GM12872 (cell line): ENCODE measurements around the gene RPRD2.

Experiments
- CTCF ChIP-seq: IDR thresholded peaks from 3 replicates; pipeline ENCODE4 v1.5.1; 2011; ENCODE audit warnings: low read depth, mild to moderate bottlenecking, low read length, moderate library complexity; ENCODE audit not compliant: insufficient read depth

Gene RPRD2

DNA sequence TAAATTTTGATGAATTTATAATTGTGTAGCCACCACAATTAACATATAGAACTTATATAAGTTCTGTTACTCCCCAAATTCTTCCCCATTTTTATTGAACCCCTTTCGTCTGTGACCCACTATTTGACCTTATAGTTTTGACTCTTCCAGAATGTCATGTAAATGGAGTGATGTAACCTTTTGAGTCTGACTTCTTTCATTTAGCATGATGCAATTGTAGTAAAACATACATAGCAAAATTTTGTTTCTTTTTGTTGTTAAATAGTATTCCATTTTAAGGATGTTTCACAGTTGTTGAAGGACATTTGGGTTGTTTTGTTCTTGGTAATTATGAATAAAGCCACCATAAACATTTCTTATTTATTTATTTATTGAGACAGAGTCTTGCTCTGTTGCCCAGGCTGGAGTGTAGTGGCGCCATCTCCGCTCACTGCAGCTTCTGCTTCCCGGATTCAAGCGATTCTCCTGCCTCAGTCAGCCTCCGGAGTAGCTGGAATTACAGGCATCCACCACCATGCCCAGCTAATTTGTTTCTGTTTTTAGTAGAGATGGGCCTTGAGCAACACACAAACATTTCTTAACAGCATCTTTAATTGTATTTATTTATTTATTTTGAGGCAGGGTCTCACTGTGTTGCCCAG, 33.6 kb downstream of the RPRD2 start:
- TF ChIP-seq CTCF: no peak

DNA sequence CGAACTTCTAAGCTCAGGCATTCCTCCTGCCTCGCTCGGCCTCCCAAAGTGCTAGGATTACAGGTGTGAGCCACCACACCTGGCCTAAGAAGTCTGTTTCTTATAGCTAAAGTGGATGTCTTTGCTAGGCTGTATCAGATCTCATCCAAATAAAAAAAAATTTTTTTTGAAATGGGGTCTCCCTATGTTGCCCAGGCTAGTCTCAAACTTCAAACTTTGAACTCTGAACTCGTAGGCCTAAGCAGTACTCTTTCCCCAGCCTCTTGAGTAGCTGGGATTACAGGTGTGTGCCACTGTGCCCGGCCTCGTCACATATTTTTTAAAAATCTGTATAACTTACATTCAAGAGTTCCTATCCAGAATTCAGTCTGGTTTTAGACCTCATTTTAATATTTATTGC, 40.5 kb downstream of the RPRD2 start:
- TF ChIP-seq CTCF: no peak

DNA sequence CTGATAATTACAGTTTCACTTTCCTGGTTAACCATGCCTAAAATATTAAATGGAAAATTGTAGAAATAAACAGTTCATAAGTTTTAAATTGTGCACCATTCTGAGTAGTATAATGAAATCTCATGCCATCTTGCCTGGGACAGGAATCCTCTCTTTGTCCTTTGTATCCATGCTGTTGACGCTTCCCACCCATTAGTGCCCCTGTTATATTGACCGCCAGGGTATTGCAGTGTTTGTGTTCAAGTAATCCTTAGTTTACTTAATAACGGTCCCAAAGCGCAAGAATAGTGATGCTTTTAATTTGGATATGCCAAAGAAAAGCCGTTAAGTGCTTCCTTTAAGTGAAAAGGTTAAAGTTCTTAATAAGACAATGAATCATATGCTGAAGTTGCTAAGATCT, 41.7 kb downstream of the RPRD2 start:
- TF ChIP-seq CTCF: no peak

DNA sequence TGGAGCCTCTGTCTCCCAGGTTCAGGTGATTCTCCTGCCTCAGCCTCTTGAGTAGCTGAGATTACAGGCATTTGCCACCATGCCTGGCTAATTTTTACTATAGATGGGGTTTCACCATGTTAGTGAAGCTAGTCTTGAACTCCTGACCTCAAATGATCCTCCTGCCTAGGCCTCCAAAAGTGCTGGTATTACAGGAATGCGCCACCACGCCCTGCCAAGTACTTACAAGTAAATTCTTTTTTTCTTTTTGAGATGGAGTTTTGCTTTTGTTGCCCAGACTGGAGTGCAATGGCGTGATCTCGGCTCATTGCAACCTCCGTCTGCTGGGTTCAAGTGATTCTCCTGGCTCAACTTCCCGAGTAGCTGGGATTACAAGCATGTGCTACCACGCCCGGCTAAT, 42.5 kb downstream of the RPRD2 start:
- TF ChIP-seq CTCF: no peak

GRCh38 chr1:150407330-150407729, 43.4 kb downstream of the RPRD2 start:
- no peak for TF ChIP-seq CTCF

DNA sequence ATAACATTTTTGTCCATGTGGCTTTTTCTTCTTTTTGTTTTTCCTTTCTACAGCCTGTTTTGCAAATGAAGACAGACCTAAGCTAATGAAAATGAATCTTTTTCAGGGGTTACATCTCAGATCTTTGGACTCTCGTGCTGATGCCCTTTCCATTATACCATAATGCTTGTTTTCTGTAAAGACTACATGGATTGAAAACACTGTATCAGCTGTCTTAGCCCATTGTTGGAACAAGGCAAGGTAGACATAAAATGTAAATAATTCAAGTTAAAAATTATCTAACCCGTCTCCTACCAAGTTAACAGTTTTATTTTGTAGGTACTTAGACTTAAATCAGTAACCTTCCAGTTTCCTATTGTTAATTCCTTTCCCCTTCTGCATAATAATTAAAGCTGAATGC, 44.9 kb downstream of the RPRD2 start:
- TF ChIP-seq CTCF: no peak

DNA sequence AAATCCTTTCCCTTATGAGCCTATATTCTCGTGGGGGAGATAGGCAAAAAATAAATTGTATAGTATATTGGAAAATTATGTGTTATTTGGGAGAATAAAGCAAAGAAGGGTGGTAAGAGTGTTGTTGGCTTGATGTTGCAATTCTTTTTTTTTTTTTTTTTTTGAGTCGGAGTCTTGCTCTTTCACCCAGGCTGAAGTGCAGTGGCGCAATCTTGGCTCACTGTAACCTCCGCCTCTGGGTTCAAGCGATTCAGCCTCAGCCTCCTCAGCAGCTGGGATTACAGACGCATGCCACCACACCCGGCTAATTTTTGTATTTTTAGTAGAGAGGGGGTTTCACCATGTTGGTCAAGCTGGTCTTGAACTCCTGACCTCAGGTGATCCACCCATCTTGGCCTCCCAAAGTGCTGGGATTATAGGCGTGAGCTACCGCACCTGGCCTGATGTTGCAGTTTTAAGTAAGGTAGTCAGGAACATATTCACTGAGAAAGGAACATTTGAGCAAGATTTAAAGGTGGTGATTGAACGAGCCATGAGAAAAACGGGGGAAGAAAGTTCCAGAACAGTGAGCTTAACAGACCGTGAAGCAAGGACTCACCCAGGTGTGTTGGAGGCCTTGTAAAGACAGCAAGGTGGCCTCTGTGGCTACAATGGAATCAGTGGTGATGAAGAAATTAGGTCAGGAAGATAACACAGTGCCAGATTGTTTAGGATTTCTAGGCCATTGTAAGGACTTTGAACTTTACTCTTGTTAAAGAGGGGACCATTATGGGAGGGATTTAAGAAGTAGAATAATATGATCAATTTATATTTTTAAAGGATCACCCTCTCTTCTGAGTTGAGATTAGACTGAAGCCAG, 45.8 kb downstream of the RPRD2 start:
- TF ChIP-seq CTCF: no peak
